A549 (cell line): Measurements from ENCODE around the gene RBM47. TPM values are rescaled to one million over a fixed set of nuclear protein-coding genes. Genes with fewer than 3 reads are reported as not detected.
A peak's percentile ranks its signal among the peaks of the same experiment; 100 is the strongest.
"Not testable (repeated sequence)": the region's sequence is repeated elsewhere in the genome, so short reads cannot be mapped to it uniquely, and the experiment has no call there.

ENCODE experiments used
- ATAC-seq, 2 experiments: fragments of 200-7000 bp in 1 of 2; fragments of >200 bp in 1 of 2; cut with Nextera tagmentation in 1 of 2; cut with Tn5 transposase in 1 of 2; 3 replicates each; pipeline versions ENCODE4 v1.8.0 to v1.9.1; 2018 to 2020; ENCODE audit warnings: mild to moderate bottlenecking in 1 of 2, moderate library complexity in 1 of 2
- CTCF ChIA-PET: fragments of 300-600 bp; sonication (Branson Sonifier 250); formaldehyde crosslinking; extraction: SDS; loops from one replicate; lab custom pipeline; 2021; ENCODE audit warnings: antibody characterized with exemption, inconsistent platforms; lab: Yijun Ruan, JAX
- POLR2A ChIA-PET: fragments of 350-600 bp; formaldehyde crosslinking; extraction: SDS; loops from one replicate; lab custom pipeline; 2021; ENCODE audit warnings: antibody characterized with exemption, inconsistent platforms; lab: Yijun Ruan, JAX
- DNase-seq, 2 experiments: peaks; one replicate each; pipeline versions ENCODE4 v3.0.0 to v3.0.0-alpha.2; 2011 to 2016; ENCODE audit warnings: low read depth in 1 of 2, low spot score in 1 of 2
- FAIRE-seq: peaks from 2 replicates; lab custom pipeline; 2011; peaks lifted over from hg19 to GRCh38; lab: Jason Lieb, UNC
- H3K27ac ChIP-seq, 2 experiments: fragments of >200 bp; sonication (Bioruptor Twin); formaldehyde crosslinking; 3 replicates each; pipeline ENCODE4 v1.5.1; 2016 to 2017
- H3K4me1 ChIP-seq: fragments of >200 bp; sonication (Bioruptor Twin); formaldehyde crosslinking; 3 replicates; pipeline ENCODE4 v1.6.1; 2016
- H3K4me2 ChIP-seq: fragments of >200 bp; sonication (Bioruptor Twin); formaldehyde crosslinking; 3 replicates; pipeline ENCODE4 v1.6.1; 2016
- H3K4me3 ChIP-seq: fragments of >200 bp; sonication (Bioruptor Twin); formaldehyde crosslinking; 3 replicates; pipeline ENCODE4 v1.5.1; 2016
- H3K9me3 ChIP-seq: fragments of >200 bp; sonication (Bioruptor Twin); formaldehyde crosslinking; 3 replicates; pipeline ENCODE4 v1.6.1; 2016
- ATOH8 ChIP-seq: fragments of 250-450 bp; sonication (Bioruptor Pico); IDR thresholded peaks from 2 replicates; pipeline ENCODE4 v1.5.0; 2020; ENCODE audit warnings: low read depth, mild to moderate bottlenecking, moderate library complexity
- BCL3 ChIP-seq: fragments of >200 bp; sonication (Bioruptor Twin); formaldehyde crosslinking; IDR thresholded peaks from 3 replicates; pipeline ENCODE4 v1.6.1; 2016
- CHD2 ChIP-seq: fragments of 150-350 bp; IDR thresholded peaks from 2 replicates; pipeline ENCODE4 v1.6.1; 2014; ENCODE audit warnings: low read length; ENCODE audit not compliant: partially characterized antibody
- E2F6 ChIP-seq: IDR thresholded peaks from 2 replicates; pipeline ENCODE4 v1.6.1; 2012; ENCODE audit warnings: low read depth, borderline replicate concordance
- ESRRA ChIP-seq: fragments of 150-350 bp; IDR thresholded peaks from 2 replicates; pipeline ENCODE4 v1.6.1; 2014; ENCODE audit warnings: mild to moderate bottlenecking, low read length, borderline replicate concordance
- FOSB ChIP-seq: fragments of 250-450 bp; sonication (Bioruptor Pico); IDR thresholded peaks from 2 replicates; pipeline ENCODE4 v1.5.0; 2020; ENCODE audit warnings: mild to moderate bottlenecking, moderate library complexity
- HEYL ChIP-seq: fragments of 250-450 bp; sonication (Bioruptor Pico); IDR thresholded peaks from 2 replicates; pipeline ENCODE4 v1.8.0; 2021; ENCODE audit warnings: mild to moderate bottlenecking, moderate library complexity
- KDM1A ChIP-seq: fragments of 200-600 bp; sonication (generic); IDR thresholded peaks from 2 replicates; pipeline ENCODE4 v1.6.1; 2016; ENCODE audit warnings: low read depth, mild to moderate bottlenecking
- MYC ChIP-seq: IDR thresholded peaks from 2 replicates; pipeline ENCODE4 v1.6.1; 2012; ENCODE audit warnings: mild to moderate bottlenecking, inconsistent platforms, low read length, improper control_type of control experiment, borderline replicate concordance
- NPAS2 ChIP-seq: fragments of 250-450 bp; sonication (Bioruptor Pico); IDR thresholded peaks from 2 replicates; pipeline ENCODE4 v1.8.0; 2022; ENCODE audit warnings: mild to moderate bottlenecking, moderate library complexity, borderline replicate concordance
- NR3C1 ChIP-seq: fragments of >200 bp; sonication (Bioruptor Twin); formaldehyde crosslinking; IDR thresholded peaks from 3 replicates; pipeline ENCODE4 v1.6.1; 2017
- PHF8 ChIP-seq: fragments of 200-600 bp; sonication (generic); IDR thresholded peaks from 2 replicates; pipeline ENCODE4 v1.6.1; 2016; ENCODE audit warnings: low read depth, mild to moderate bottlenecking, antibody characterized with exemption, moderate library complexity, borderline replicate concordance
- RAD21 ChIP-seq, 2 experiments: fragments of >200 bp in 1 of 2; sonication (Bioruptor Twin) in 1 of 2; formaldehyde crosslinking in 1 of 2; IDR thresholded peaks in 1 of 2; conservative IDR thresholded peaks in 1 of 2; 2 replicates in 1 of 2; 3 replicates in 1 of 2; pipeline ENCODE4 v1.6.1; 2012 to 2018; ENCODE audit warnings: inconsistent platforms in 1 of 2
- RARB ChIP-seq: fragments of 250-450 bp; sonication (Bioruptor Pico); IDR thresholded peaks from 2 replicates; pipeline ENCODE4 v1.8.0; 2021; ENCODE audit warnings: mild to moderate bottlenecking, moderate library complexity
- RCOR1 ChIP-seq: fragments of 150-350 bp; IDR thresholded peaks from 2 replicates; pipeline ENCODE4 v1.6.1; 2014; ENCODE audit warnings: antibody characterized with exemption, low read length, low read depth
- REST ChIP-seq: fragments of 200-600 bp; sonication (generic); IDR thresholded peaks from 2 replicates; pipeline ENCODE4 v1.6.1; 2016; ENCODE audit warnings: antibody characterized with exemption, mild to moderate bottlenecking, moderate library complexity
- RFX5 ChIP-seq: fragments of 450-650 bp; IDR thresholded peaks from 2 replicates; pipeline ENCODE4 v1.7.1; 2014; ENCODE audit warnings: antibody characterized with exemption, mild to moderate bottlenecking, moderate library complexity
- RNF2 ChIP-seq: fragments of 200-600 bp; sonication (generic); IDR thresholded peaks from 2 replicates; pipeline ENCODE4 v1.6.1; 2016; ENCODE audit warnings: low read depth, mild to moderate bottlenecking, antibody characterized with exemption, moderate library complexity, borderline replicate concordance
- SMC3 ChIP-seq: fragments of >200 bp; sonication (Bioruptor Twin); formaldehyde crosslinking; IDR thresholded peaks from 3 replicates; pipeline ENCODE4 v1.6.1; 2018; ENCODE audit warnings: inconsistent platforms
- WGBS: methylation state at CpG from one replicate; pipeline ENCODE4 v1.1.6; 2017; ENCODE audit errors: missing lambda C conversion rate; 5-methylcytosine and 5-hydroxymethylcytosine counted together
- polyA plus RNA-seq, 4 experiments: library from polyadenylated mRNA; depleted of rRNA in 3 of 4; stranded (reverse); fragments of >200 nt; fragmentation: RNase III in 1 of 4; extraction: RNeasy Plus Mini Kit Qiagen cat#74134 plus additional on column Dnase treatment in 1 of 4; gene quantifications; 2 replicates in 3 of 4; 3 replicates in 1 of 4; pipeline ENCODE4 v1.2.3, GENCODE V29; 2011 to 2017

RBM47 gene
- polyA plus RNA-seq, 2 of the 4 experiments (the other 2 are of a cell fraction) = 38.1 to 43.3 TPM

GRCh38 chr4:40555176-40555900 is 74.3 kb downstream of the RBM47 start:
- WGBS = 87% methylated on average over 15 of the region's 15 CpGs
- Histone ChIP-seq H3K4me3 (no peak overlapping the region), H3K27ac (0 out of 6 replicates have a peak overlapping the region, but pooled peaks of 1 of the 2 experiments have one; percentile 28), H3K9me3 (no peaks in the 10 kb centered on the region), H3K4me1 (peaks cover 50% of the 10 kb centered on the region), H3K4me2 (no peak overlapping the region)
- DNase-seq = no peak
- POLR2A ChIA-PET = no interaction called here
- TF ChIP-seq E2F6 (no peak), CHD2 (no peak), PHF8 (no peak), MYC (no peak), BCL3 (no peak), RARB (CRISPR knock-in tag) (no peak), ESRRA (no peak), RAD21 (conservative IDR thresholded peaks at IDR 0.05 in 1 of 2, IDR thresholded peaks at IDR 0.05 in 1 of 2) (no peak), SMC3 (no peak), KDM1A (no peak), HEYL (CRISPR knock-in tag) (no peak), RNF2 (no peak), NR3C1 (no peak), NPAS2 (CRISPR knock-in tag) (no peak), REST (no peak), FOSB (CRISPR knock-in tag) (no peak), RFX5 (no peak), RCOR1 (no peak), ATOH8 (CRISPR knock-in tag) (no peak)
- CTCF ChIA-PET = interaction anchor here (0.6 kb wide), 1 partner anchor 225 kb away, joined by 4 read pairs; no protein-coding TSS in a partner anchor
- no peak for ATAC-seq
- FAIRE-seq = no peak

GRCh38 chr4:40554641-40555040 is 75.0 kb downstream of the RBM47 start:
- H3K4me3 ChIP-seq, POLR2A ChIA-PET, H3K9me3 ChIP-seq, ATAC-seq, FAIRE-seq, DNase-seq, H3K4me2 ChIP-seq: not testable (repeated sequence)
- CTCF ChIA-PET = interaction anchor here (0.6 kb wide), 1 partner anchor 62 kb away, joined by 4 read pairs; no protein-coding TSS in a partner anchor
- Histone ChIP-seq H3K27ac (0 out of 6 replicates have a peak overlapping the region, but pooled peaks of 1 of the 2 experiments have one; percentile 28), H3K4me1 (peaks cover 45% of the 10 kb centered on the region)
- WGBS = 89% methylated on average over 12 of the region's 12 CpGs
